Neutrophil (primary cell): ENCODE data around the gene APPBP2.

Experiments used
- H3K27ac ChIP-seq: fragments of 200-600 bp; sonication (generic); 2 replicates; pipeline ENCODE4 v1.5.1; 2016; ENCODE audit warnings: mild to moderate bottlenecking, moderate library complexity
- H3K27me3 ChIP-seq: fragments of 200-600 bp; sonication (generic); 2 replicates; pipeline ENCODE4 v1.6.0; 2016; ENCODE audit warnings: mild to moderate bottlenecking
- H3K36me3 ChIP-seq: fragments of 200-600 bp; sonication (generic); 2 replicates; pipeline ENCODE4 v1.5.1; 2017
- H3K4me1 ChIP-seq, 2 experiments: fragments of 200-600 bp in 1 of 2; sonication (generic) in 1 of 2; 1 replicate in 1 of 2; 2 replicates in 1 of 2; pipeline versions ENCODE4 v1.5.1 to v1.6.1; 2013 to 2016; ENCODE audit warnings: low read depth in 1 of 2, low read length in 1 of 2, mild to moderate bottlenecking in 1 of 2, moderate library complexity in 1 of 2; ENCODE audit not compliant: control insufficient read depth in 1 of 2, insufficient read depth in 1 of 2
- H3K4me3 ChIP-seq, 2 experiments: fragments of 200-600 bp in 1 of 2; sonication (generic) in 1 of 2; 1 replicate in 1 of 2; 2 replicates in 1 of 2; pipeline ENCODE4 v1.5.1; 2013 to 2016; ENCODE audit warnings: low read depth in 1 of 2, low read length in 1 of 2, mild to moderate bottlenecking in 1 of 2, moderate library complexity in 1 of 2
- H3K9me3 ChIP-seq: fragments of 200-600 bp; sonication (generic); 2 replicates; pipeline ENCODE4 v1.5.1; 2016
- CTCF ChIP-seq: fragments of 200-600 bp; sonication (generic); IDR thresholded peaks from 2 replicates; pipeline ENCODE4 v1.5.1; 2016; ENCODE audit warnings: antibody characterized with exemption

Gene APPBP2

GRCh38 chr17:60506312-60506711, 19.7 kb downstream of the APPBP2 start:
- H3K27me3 ChIP-seq, result no peaks in the 10 kb centered on the region
- H3K27ac ChIP-seq, result no peak overlapping the region
- H3K4me3 ChIP-seq, result no peak overlapping the region
- TF ChIP-seq CTCF, result no peak
- no peaks in the 10 kb centered on the region for H3K9me3 ChIP-seq
- no peaks in the 10 kb centered on the region for H3K4me1 ChIP-seq
- peaks cover 5% of the 10 kb centered on the region for H3K36me3 ChIP-seq

- Histone ChIP-seq H3K4me3 (no peak overlapping the region), H3K9me3 (no peaks in the 10 kb centered on the region), H3K27ac (no peak overlapping the region), H3K27me3 (no peaks in the 10 kb centered on the region), H3K4me1 (no peaks in the 10 kb centered on the region), H3K36me3 (peaks cover 13% of the 10 kb centered on the region)
- TF ChIP-seq CTCF, result no peak
These were observed 23.9 kb downstream of the APPBP2 start for GRCh38 chr17:60502145-60502544.

- no peak for TF ChIP-seq CTCF
- Histone ChIP-seq H3K27me3 (no peaks in the 10 kb centered on the region), H3K4me1 (no peaks in the 10 kb centered on the region), H3K4me3 (no peak overlapping the region), H3K9me3 (no peaks in the 10 kb centered on the region), H3K36me3 (peaks cover 18% of the 10 kb centered on the region), H3K27ac (no peak overlapping the region)
These were observed 24.5 kb downstream of the APPBP2 start for GRCh38 chr17:60501589-60501988.

DNA sequence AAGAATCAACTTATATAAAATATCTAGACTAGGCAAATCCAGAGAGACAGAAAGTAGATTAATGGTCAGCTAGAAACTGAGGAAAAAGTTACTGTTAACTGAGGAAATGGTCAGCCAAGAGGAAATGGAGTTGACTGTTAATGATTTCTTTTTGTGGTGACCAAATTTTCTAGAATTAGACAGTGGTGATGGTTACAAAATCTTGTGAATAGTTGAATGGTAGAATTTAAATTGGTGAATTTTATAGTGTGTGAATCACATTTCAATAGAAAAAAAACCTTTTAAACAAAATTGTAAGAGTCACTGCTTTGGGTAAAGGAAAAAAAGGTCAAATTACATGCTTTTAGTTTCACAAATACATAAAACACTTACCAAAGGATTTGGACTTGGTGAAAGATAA, 30.0 kb downstream of the APPBP2 start:
- no peak for TF ChIP-seq CTCF
- Histone ChIP-seq H3K9me3 (peaks cover 5% of the 10 kb centered on the region), H3K4me1 (no peaks in the 10 kb centered on the region), H3K36me3 (peaks cover 36% of the 10 kb centered on the region), H3K27ac (no peak overlapping the region), H3K4me3 (no peak overlapping the region), H3K27me3 (no peaks in the 10 kb centered on the region)

DNA sequence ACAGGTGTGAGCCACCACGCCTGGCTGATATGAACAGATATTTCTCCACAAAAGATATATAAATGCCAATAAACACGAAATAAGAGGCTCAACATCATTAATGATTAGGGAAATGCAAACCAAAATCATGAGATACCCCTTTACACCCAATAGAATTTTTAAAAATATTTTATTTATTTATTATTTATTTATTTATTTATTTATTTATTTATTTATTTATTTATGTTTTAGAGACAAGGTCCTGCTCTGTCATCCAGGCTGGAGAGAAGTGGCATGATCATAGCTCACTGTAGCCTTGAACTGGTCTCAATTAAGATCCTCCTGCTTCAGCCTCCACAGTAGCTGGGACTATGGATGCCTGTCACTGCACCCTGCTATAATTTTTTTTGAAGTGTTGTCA, 30.8 kb downstream of the APPBP2 start:
- H3K27ac ChIP-seq, result no peak overlapping the region
- no peaks in the 10 kb centered on the region for H3K4me1 ChIP-seq
- H3K27me3 ChIP-seq, result no peaks in the 10 kb centered on the region
- no peak overlapping the region for H3K4me3 ChIP-seq
- no peak for TF ChIP-seq CTCF
- peaks cover 36% of the 10 kb centered on the region for H3K36me3 ChIP-seq
- peaks cover 5% of the 10 kb centered on the region for H3K9me3 ChIP-seq

- Histone ChIP-seq H3K4me1 (no peaks in the 10 kb centered on the region), H3K9me3 (peaks cover 5% of the 10 kb centered on the region), H3K4me3 (no peak overlapping the region), H3K27me3 (no peaks in the 10 kb centered on the region), H3K36me3 (peaks cover 33% of the 10 kb centered on the region), H3K27ac (no peak overlapping the region)
- no peak for TF ChIP-seq CTCF
These were observed 32.2 kb downstream of the APPBP2 start for GRCh38 chr17:60493847-60494321.
